SU-DHL-6 (cell line): ENCODE data around the gene SUSD4.

Experiments
- CTCF ChIP-seq: fragments of 200-600 bp; sonication (generic); IDR thresholded peaks from one replicate; pipeline ENCODE4 v1.5.1; 2017; ENCODE audit warnings: antibody characterized with exemption, mild to moderate bottlenecking, low read length, moderate library complexity; ENCODE audit not compliant: insufficient read depth, poor library complexity, severe bottlenecking
- EZH2phosphoT487 ChIP-seq: fragments of 200-600 bp; sonication (generic), shearing (Covaris generic); conservative IDR thresholded peaks from 2 replicates; pipeline ENCODE4 v1.6.1; 2018; ENCODE audit warnings: mild to moderate bottlenecking, antibody characterized with exemption, low read length, moderate library complexity, mixed read lengths

DNA sequence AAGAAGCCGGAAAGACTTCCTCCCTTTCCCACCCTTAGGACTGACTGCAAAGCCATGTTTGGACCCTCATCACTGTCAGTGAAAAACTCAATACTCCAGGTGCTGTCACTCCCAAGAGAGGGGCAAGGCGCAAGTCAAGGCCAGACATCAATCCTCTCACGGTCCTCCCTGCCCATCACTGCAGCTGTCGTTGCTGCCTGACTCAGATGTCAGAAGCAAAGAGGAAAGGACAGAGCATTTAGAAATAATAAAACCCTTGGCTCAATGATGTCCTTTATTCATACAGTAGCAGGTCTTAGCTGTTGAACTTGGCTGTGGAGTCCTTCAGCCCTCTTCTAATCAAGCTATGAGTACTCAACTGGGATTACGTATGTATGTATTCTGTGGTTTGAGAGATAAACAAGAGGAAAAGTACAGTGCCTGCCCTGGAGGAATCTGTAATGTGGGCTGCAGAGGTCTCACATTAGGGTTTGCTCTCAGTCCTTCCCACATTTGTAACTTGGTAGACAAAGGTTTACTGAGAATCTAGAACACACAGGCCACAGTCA is 13.5 kb downstream of the SUSD4 start:
- TF ChIP-seq CTCF (no peak), EZH2phosphoT487 (no peak)
